ENCODE data around the gene PPARD.

DNA sequence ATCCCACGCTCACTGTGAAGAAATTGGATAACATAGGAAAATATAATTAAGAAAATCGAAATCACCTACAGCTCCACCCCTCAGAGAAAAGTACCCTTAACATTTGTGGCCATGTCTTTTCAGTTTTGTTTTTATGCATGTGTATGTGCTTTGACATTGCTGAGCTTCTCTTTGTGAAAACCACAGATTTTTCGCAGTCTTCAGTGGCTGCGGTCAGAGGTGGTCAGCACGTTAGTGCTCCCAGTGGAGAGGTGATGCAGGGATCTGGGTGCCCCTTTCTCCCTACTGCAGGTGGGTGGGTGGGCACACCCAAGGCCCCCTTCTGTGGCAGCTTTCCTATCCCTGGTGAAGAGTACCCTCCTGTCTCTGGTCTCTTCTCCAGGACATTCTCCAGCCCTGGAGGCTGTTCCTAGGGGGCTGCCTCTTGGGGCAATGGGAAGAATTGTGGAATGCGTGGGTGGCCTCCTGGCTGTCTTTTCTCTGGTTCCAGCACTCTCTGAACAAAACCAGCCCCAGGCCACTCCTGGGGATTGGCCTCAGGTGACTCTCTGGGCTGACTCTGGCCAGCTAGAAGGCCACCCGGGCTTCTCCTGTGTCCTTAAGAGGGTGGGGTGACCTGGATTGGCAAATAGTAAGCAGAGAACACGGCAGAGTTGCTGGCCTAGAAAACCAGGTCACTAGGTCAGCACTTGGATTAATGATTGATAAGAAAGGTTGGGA lies 59.9 kb downstream of the PPARD start:
- TF ChIP-seq CTCF (IDR thresholded peaks at IDR 0.05): no peak
- TF ChIP-seq POLR2A (IDR thresholded peaks at IDR 0.05): no peak
